HTR-8/SVneo (cell line): ENCODE data around the gene OTP.

ENCODE experiments used
- DNase-seq: peaks from one replicate; pipeline ENCODE4 v3.0.0; 2011; ENCODE audit warnings: low spot score, mixed read lengths; ENCODE audit not compliant: insufficient read length
- FAIRE-seq: peaks from 2 replicates; lab custom pipeline; 2011; peaks lifted over from hg19 to GRCh38; lab: Jason Lieb, UNC

The OTP gene

GRCh38 chr5:77637998-77638762 lies at the start of gene OTP:
OTP (minus strand) TSS chr5:77638713; CDS start chr5:77638549, 164 bp downstream.
- FAIRE-seq = no peak
- DNase-seq = no peak

DNA sequence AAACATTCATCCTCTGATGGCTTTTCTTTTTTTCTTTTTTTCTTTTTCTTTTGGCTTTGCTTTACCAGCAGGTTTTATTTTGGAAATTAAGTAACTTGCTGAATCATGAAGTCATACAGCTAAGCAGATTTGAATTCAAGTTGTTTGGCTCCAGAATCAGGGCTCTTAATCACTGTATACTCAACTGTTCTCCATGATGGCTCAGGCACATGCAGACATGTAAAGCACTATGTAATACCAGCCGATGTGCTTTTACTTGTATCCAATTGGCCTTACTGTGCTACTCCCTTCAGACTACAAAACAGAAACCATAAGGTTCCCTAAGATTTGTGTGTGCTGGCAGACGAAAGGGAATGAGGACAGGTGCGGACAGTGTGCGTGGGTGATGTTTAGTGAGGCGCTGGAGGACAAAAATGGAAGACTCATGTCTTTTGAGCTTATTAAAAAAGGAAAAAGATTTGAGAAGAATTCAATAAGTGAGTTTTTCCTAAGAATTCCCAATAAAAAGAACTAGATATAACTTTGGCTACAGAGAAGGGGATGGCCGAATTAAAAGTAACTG lies 44.7 kb upstream of the OTP start:
- DNase-seq (no peak), FAIRE-seq (no peak)

DNA sequence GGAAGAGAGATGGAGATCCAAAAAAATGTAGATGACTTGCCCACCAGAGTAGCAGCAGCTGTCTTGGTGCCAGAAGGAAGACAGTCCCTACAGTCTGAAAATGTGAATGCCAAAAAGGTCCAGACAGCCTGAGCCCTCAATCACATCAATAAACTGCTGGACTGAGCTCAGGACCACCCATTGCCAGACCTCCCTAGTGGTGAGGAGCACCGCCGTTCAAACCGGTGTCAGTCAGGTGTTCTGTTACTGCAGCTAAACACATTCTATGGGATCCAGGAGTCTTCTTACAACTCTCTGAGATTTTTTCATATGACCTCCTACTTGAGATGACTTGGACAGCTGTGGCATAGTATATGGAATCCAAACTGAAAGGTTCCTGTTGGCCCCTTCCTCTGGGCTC lies 32.0 kb upstream of the OTP start:
- FAIRE-seq = peak; percentile 28

DNA sequence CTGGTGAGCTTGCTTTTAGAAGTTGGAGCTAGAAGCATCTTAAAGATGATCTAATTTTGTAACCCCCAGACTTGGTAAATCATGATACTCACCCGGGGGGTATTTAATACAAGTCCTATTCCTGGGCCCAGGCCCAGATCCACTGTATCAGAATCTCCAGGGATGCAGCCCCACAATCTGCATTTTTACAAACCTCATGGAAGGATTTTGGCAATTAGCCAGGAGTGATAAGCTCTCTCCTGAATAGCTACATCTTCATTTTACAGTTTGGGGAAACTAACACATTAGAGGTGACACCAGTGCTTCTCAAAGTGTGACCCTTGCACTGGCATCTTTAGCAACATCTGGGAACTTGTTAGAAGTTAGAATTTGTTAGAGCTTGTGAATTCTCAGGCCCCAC lies 31.2 kb upstream of the OTP start:
- FAIRE-seq (no peak), DNase-seq (no peak)

More for the DNA sequence above, 32.0 kb upstream of the OTP start:
- no peak for DNase-seq

DNA sequence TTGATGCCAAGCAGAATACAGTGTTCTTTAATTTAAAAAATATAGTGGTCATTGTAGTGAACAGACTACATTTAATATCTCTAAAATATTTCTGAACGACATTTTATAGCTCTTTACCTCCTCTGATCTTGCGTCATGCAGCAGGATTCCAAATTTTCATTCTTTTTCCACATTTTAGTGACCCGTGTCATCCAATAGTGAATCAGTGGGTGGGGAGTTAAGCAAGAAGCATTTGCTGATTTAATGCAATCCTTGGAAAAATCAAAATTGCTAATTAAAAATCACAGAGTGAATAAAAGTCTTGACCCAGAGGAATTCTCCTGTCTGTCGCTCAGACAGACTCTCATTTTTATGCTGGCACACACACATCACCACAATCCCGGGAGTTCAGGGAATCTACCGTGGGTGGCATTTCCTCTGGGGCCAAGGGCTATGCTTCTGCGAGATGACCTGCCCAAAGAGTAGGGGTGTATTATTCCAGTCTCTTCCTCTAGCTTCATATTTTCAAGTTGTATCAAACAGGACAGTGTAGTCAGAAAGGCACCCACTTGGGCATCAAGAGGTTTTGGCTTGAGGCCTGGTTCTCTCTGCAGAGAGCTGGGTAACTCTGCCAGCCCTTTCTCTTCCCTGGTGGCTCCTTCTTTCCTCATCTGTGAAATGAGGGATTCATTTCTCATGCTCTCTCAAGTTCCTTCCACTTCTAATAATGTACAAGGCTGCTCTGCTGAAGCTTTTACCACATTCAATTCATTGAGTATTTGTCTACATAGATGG lies 24.8 kb upstream of the OTP start:
- FAIRE-seq (no peak), DNase-seq (no peak)

- DNase-seq (no peak), FAIRE-seq (no peak)
These were observed 24.1 kb upstream of the OTP start for GRCh38 chr5:77662635-77663034.

DNA sequence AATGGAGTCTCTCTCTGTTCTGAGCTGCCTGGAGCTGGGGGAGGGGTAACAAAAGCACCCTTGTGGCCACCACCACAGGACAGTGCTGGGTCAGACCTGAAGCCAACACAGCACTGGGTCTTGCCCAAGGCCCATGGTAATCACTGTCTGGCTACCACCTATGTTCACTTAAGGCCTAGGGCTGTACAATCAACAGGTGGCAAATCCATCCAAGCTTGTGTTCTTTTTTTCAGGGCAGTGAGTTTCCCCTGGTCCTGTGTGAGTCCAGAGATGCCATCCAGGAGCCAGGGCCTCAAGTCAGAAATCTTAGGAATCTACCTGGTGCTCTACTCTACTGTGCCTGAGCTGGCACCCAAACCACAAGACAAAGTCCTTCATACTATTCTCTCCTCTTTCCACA lies 20.1 kb upstream of the OTP start:
- FAIRE-seq (no peak), DNase-seq (no peak)

DNA sequence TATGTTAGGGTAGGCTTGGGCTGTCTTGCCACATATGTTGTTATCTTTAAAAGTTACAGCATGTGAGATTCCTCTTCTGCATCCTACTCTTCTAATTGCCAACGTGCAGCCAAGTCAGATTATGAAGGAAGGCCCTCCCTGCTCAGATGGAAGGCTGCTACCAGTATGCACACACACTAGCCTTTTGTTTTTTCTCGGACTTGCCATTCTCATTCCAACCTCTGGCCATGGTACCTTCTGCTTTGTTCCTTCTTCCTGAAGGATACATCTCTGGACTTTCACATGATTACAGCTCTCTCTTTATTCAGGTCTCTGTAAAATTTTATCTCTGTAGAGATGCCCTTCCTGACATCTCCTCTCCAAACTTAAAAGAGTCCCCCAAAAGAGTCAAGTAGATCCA lies 12.8 kb upstream of the OTP start:
- DNase-seq (no peak), FAIRE-seq (no peak)

- no peak for FAIRE-seq
These were observed 12.2 kb upstream of the OTP start for GRCh38 chr5:77650686-77651085.

GRCh38 chr5:77649776-77650175 lies 11.3 kb upstream of the OTP start:
- no peak for FAIRE-seq
- no peak for DNase-seq

More at GRCh38 chr5:77650686-77651085, 12.2 kb upstream of the OTP start:
- no peak for DNase-seq

GRCh38 chr5:77645995-77646639 lies 7.6 kb upstream of the OTP start:
- DNase-seq (no peak), FAIRE-seq (no peak)

DNA sequence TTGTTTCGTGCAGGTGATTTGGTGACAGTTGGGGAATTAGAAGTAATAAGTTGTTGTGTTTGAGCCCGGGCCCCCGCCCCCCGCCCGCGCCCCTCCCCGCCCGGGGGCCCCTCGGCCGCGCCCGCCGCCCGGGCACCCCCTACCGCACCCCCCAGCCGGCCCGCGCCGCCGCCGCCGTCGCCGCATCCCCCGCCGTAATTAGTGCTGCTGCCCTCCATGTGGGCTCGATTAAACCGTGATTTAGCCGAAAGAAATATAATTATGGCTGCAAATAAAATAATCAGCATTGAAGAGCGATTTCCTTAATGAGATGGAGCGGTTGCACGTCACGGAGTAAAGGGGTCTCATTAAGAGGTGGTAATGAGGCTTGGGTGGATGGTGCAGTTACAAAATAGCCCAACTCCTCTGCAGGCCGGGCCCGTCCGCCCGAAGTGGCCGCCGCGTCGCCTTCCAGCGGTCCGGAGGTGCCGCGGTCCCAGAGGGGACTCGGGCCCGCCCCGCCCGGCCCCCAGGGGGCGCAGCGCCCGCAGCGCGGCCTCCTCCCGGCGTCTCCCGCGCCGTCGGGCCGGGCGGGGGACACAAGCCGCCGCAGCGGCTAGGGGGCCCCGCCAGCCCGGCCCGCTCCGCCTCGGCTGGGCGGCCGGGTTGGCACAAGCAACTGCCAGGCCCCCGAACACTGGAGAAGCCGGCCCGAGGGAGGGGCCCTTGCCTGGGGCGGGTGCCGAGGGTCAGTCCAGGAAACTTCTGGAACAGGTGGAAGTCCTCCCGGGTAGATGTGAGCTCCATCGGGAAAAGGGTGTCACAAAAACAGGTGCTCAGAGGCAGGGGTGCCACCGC lies 6.9 kb upstream of the OTP start:
- FAIRE-seq = no peak
- no peak for DNase-seq

GRCh38 chr5:77644371-77645157 lies 6.1 kb upstream of the OTP start:
- FAIRE-seq = no peak
- no peak for DNase-seq

DNA sequence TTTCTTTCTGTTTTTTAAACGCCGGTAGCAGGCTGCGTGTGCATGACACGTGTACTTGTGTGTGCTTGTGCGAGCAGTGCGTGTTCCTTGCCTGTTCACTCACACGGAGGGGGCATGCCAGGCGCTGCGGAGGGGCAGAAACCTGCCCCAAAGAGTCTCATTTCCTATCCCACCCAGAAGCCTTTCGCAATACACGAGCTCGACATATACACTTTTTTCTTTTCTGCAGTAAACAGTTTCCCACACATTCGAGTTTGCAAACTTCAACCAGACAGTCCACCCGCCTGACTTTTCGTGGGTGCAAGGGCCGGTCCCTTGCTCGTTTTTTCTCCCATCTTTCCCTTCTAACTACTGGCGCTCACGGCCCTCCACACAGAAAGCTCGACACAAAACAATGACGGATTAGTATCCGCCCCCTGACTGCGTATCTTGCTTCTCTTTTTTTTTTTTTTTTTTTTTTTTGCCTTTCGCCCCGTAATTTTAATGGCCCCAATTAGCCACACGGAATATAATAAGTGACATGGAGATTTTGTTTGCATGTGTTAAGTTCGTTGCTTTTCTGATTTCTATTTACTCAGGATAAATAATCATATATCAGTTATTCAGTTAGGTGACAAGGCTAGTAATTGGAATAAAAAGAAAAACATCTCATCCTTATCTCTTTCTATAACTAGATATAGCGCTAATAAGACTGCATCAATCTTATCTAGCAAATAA lies 5.3 kb upstream of the OTP start:
- DNase-seq = no peak
- FAIRE-seq = no peak

- DNase-seq (no peak), FAIRE-seq (no peak)
These were observed 4.5 kb upstream of the OTP start for GRCh38 chr5:77642738-77643653.

- no peak for FAIRE-seq
- no peak for DNase-seq
These were observed 3.6 kb upstream of the OTP start for GRCh38 chr5:77641963-77642737.
